ENCODE measurements around the gene UBE2J2.

The UBE2J2 gene

GRCh38 chr1:1280782-1281481 lies 7.3 kb upstream of the UBE2J2 start:
- DNase-seq (ENCODE audit: low spot score): no peak

DNA sequence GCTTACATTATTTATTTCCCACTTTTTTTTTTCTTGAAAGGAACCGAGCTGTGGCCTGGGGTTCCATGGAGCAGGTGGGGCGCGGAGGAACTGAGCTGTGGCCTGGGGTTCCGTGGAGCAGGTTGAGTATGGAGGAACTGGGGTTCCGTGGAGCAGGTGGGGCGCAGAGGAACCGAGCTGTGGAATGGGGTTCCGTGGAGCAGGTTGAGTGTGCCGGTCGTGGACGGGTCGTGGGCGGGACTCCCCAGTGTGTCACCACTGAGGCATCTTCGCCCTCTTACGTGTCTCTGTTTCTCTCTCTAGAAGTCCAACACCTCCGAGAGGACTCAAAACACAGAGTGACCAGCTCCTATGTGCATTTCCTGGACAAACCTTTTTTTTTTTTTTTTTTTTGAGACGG lies 5.4 kb upstream of the UBE2J2 start:
- DNase-seq (ENCODE audit: low spot score): no peak

DNA sequence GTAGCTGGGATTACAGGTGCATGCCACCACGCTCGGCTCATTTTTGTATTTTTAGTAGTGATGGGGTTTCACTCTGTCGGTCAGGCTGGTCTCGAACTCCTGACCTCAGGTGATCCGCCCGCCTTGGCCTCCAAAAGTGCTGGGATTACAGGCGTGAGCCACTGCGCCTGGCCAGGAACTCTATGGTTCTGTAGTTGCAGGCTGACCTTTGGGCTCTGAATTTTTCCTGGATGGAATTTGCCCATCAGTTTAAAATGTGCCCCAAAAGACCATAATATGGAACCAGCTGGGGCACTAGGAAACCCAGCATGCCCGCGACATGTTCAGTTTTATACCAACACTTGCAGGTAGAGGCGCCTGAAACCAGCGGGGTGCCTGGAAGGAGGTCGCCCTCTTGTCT lies 5.0 kb upstream of the UBE2J2 start:
- no peak for DNase-seq (ENCODE audit: low spot score)

DNA sequence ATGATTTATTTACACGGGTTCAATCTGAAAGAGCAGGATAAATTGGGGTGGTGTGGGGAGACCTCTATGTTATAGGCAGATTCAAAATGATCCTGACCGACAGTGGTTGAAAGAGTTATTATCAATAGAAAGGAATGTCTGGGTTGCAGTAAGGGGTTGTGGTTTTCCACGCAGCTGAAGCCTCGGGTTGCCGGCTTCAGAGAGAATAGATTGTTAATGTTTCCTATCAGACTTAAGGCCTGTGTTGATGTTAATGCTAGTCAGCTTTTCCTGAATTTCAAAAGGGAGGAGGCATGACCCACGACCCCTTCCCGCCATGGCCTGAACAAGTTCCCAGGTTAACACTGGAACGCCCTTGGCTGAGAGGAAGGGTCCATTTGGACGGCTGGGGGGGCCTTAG lies 2.2 kb upstream of the UBE2J2 start:
- DNase-seq (ENCODE audit: low spot score): no peak

DNA sequence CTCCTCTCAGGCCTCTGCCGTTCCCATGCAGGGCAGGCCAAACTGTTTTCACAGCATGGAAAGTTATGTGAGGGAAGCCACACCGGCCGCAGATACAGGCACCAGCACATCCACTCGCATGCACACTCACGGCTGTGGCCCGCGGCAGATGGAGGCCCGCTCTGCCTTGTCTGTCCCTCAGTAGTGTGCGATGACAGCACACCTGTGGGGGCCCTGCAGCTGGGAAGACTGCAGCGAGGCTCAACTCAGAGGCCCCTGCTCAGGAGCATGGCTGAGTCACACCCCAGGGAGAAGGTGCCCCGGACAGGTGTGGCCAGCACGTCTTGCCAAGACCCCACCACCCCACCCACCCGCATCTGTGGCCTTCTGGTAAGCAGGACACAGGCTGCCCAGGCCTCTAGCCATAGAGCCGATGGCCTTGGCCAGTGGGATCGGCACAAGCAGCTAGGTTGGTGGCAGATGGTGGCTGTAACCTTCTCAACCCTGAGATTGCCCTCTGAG lies 1.3 kb upstream of the UBE2J2 start:
- DNase-seq (ENCODE audit: low spot score): no peak

DNA sequence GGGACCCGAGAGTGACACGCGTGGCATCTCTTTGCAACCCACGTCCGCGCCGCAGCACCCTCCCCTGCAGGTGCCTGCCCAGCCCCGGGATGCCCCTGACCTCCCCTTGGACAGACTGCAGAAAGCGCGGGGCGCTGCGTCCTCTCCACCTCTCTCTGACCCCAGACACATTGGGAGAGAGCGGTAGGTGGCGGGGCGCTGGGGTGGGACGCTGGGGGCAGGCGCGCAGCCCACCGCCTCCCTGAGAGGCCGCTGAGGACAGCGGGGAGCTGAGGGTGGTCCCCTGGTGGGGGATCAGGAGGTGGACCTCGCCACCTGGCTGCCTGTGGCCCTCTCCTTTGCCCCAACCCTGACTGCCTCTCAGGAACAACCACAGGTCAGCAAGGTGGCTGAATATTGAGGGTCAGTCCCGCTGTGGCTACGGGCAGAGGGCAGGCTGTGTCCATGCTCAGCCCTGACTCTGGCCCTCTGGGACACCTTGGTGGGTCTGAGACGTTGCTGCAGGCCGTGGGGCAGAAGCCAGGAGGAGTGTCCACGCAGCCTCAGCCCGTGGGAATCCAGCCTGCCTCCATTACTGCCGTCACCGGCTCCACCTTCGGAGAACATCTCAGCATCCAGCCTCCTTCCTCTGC lies 761 bp upstream of the UBE2J2 start:
- DNase-seq (ENCODE audit: low spot score): no peak

- DNase-seq (ENCODE audit: low spot score): no peak
These were observed 494 bp downstream of the UBE2J2 start for GRCh38 chr1:1273209-1273511.

DNA sequence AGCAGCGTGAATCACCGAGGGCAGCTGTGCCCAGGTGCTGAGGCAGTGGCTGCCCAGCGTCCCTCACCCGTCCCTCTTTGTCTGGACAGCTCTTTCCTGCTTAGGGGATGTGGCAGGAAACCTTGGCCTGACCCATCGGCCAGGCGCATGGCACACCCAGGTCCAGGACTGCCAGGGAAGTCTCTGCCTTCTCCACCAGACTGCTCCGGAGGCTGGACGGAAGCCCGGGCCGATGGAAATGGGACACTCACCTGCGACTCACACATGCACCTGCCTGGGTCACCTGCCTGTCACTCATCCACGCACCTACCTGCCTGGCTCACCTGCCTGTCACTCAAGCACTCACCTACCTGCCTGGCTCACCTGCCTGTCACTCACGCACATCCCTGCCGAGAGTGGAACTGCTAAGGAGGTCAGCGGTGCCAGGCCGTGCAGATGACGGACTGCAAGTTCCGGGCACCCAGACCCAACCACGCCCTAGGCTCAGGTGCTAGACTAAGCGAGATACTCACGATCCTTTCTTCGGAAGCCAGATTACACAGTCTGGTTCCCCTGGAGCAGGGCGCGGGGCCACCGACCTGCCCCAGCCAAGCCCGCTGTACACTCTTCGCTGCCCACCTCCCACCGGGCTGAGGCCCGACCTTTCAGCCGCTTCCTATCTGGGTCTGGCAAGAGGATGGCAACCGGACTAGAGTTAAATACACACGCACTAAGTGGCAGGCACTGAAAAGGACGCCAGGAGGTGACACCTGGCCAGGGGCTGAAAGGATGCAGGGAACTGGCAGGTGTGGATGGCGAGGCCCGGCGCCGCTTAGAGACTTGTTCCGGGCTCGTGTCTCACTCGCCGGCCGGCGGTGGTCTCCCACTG lies 1.1 kb downstream of the UBE2J2 start:
- no peak for DNase-seq (ENCODE audit: low spot score)

GRCh38 chr1:1270813-1271212 lies 2.8 kb downstream of the UBE2J2 start:
- no peak for DNase-seq (ENCODE audit: low spot score)

DNA sequence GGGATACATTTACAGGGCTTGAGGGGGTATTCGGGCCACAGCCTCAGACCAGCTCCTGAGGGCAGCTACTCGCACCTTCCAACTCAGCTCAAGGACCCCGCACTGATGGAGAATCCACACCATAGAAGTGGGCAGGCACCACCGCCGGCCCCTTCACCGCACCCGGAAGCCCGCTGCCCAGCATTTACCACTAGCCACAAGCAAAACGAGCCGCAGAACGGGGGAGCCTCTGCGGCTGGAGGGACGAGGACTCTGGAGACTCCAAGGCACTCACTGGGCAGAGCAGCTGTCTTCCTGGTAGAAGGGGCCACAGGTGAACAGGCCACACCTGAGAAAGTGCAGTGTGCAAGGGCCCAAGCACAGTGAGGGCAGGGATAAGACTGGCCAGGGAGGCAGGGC lies 5.4 kb downstream of the UBE2J2 start:
- no peak for DNase-seq (ENCODE audit: low spot score)

GRCh38 chr1:1267488-1268283 lies 6.0 kb downstream of the UBE2J2 start:
- no peak for DNase-seq (ENCODE audit: low spot score)

GRCh38 chr1:1264868-1265272 lies 8.8 kb downstream of the UBE2J2 start:
- DNase-seq (ENCODE audit: low spot score): no peak

- DNase-seq (ENCODE audit: low spot score): no peak
These were observed 9.6 kb downstream of the UBE2J2 start for GRCh38 chr1:1264026-1264425.

DNA sequence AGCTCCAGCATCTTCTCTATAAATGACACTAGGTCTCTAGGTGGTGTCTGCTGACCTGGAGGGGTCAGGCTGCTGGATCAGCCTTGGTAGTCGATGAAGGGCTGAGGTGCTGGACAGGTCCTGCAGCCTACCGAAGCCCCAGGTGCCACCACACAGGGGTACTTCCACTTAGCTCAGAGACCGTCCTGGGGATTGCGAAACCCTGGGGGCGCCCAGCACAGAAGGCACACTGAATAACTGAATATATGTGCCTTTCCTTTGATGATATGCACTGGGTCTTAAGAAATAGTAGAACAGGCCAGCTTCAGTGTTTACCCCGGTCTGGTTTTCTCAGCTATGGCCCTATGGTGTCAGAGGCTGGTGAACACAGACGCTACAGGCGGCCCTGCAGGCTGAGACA lies 10.9 kb downstream of the UBE2J2 start:
- no peak for DNase-seq (ENCODE audit: low spot score)

GRCh38 chr1:1262071-1262470 lies 11.6 kb downstream of the UBE2J2 start:
- DNase-seq (ENCODE audit: low spot score): no peak

DNA sequence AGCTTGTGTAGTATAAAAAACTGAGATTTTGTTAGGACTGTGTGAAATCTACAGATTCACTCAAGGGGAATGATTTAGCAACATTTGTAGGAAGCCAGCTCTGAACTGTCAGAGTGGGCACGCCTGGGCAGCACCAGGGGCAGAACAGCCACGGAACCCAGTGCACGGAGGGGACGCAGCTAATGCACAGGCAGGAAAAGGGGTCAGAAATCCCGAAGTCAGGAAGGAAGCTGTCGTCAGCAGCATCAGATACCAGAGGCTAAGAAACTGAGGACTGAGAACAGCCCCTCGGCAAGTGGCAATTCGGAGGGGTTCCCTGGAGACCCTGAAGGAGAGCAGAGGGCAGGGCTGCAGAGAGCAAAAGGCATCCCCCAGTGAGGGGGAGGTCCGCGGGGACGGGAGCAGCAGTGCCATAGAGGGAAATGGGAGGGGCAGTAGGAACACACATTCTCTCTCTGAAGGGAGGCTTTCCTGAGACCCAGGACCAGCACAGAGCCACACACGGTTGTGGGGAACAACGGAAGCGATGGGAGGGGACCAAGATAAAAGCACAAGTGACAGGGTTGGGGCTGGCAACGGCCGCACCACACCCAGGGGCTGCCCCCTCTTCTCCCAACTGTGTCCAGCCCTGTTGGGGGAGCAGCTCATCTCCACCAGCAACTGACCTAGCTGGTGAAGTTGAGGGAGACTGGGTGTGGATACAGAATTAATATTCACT lies 12.7 kb downstream of the UBE2J2 start:
- no peak for DNase-seq (ENCODE audit: low spot score)

DNA sequence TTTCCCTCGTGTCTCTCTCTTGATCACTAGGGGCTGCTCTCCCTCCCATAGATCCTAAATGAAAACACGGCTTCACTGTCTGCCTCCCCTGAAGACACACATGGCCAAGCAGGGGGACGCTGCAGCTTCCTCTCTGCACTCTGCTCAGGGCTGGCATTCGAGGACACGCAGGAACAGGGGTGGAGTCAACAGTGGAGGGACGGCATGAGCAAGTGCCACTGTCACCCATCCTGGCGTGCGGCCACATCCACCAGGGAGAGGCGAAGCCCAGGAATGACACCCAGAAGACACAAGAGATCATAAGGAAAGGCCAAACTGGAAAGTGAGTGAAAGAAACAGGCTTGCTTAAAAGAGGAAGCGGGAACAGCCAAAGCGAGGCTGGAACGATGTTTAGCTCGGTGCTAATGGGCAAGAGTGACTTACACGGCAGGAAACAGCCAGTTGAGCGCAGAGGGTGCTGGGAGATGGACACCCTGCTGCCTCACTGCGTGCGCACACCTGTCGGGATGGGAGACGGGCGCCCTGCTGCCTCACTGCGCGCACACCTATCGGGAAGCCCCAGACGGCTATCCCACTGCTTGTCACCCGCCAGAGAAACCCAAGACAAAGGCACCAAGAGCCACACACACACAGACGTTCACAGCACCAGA lies 13.6 kb downstream of the UBE2J2 start:
- no peak for DNase-seq (ENCODE audit: low spot score)

DNA sequence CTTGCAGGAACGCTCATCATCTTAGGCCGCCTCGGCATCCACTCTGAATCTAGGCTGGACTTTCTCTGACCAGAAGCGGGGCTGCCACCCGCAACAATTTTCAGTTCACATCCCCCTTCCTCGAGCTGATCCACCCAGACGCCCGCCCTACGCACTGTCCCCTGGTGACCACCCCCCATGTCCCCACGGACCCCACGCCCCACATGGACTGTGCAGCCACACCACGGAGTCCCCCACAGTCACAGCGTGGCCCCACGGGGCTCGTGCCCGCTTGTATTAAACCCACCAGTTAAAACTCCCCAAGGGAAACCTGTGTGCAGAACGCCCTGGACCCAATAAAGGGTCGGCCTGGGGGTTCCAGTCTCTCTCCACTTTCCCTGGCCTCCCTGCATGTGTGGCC lies 14.1 kb downstream of the UBE2J2 start:
- no peak for DNase-seq (ENCODE audit: low spot score)

DNA sequence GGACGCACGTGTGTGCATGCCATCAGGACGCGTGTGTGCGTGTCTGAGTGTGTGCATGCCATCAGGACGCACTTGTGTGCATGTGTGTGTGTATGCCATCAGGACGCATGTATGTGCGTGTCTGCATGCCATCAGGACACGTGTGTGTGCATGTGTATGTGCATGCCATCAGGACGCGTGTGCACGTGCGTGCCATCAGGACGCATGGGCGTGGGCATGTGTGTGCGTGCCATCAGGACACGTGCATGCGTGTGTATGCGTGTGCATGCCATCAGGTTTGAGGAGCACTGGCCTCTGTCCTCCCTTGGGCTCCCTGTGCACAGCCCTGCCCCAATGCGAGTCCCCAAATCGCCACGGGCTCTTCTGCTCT lies 14.6 kb downstream of the UBE2J2 start:
- no peak for DNase-seq (ENCODE audit: low spot score)

DNA sequence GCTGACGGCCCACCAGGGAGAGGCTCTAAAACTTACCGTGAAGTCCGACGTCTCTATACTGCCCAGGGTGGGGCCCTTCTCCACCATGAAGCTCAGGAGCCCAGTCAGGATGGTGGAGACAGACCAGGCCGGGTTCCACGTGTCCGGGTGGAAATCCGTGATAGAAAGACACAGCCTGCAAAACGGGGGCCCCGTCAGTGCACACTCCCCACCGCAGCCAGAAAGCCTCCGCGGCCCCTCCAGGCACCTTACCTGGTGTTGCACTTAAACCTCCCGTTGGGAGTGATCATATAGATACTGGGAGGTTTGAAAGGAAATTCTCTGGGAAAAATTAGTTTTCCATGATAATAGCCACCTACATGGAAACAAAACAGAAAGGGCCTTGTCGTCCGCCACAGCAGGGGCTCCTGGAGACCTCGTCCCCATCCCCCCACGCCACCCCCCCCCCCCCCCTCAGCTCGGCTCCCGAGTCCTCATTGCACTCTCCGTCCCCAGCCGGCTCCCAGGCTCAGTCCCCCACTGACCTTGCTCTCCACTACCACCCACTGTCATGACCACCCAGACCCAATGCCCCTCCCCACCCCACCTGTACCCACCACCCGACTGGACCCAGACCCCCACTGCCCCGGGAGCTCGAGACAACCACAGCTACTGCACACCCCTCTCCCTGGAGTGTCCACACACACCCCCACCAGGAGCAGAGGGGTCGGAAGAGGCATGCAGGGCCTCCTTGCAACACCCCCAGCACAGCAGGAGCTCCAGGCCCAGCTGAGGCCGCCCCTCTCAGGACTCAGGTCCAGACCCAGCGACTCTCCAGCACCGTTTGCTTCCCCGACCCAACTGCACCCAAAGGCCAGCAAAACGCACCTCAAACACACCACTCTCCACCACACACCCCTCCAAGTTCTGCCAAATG lies 16.4 kb downstream of the UBE2J2 start:
- no peak for DNase-seq (ENCODE audit: low spot score)

Measured in CD4-positive, alpha-beta T cell treated with Interleukin-15 for 4 hours (primary cell).